Gastroesophageal sphincter (tissue), 3 donors: ENCODE data around the gene LRRFIP2.

Experiments
- EP300 ChIP-seq: sonication (generic); formaldehyde crosslinking; IDR thresholded peaks from one replicate; pipeline ENCODE4 v1.6.1; 2017; ENCODE audit warnings: antibody characterized with exemption, mild to moderate bottlenecking
- POLR2A ChIP-seq, 2 donors: fragments of 450-650 bp; IDR thresholded peaks; one replicate each; pipeline ENCODE4 v1.6.1; 2017; ENCODE audit warnings: antibody characterized with exemption in 2 of 2, mild to moderate bottlenecking in 2 of 2, moderate library complexity in 1 of 2
- POLR2AphosphoS5 ChIP-seq: sonication (generic); formaldehyde crosslinking; IDR thresholded peaks from one replicate; pipeline ENCODE4 v1.6.1; 2017; ENCODE audit warnings: antibody characterized with exemption
- TF ChIP-seq, protein P1 (sequence below), 4 experiments: fragments of 200-600 bp in 2 of 4; fragments of 450-650 bp in 2 of 4; sonication (generic) in 1 of 4; IDR thresholded peaks; one replicate each; pipeline ENCODE4 v1.5.1; 2017 to 2019; ENCODE audit warnings: antibody characterized with exemption in 4 of 4, mild to moderate bottlenecking in 2 of 4, moderate library complexity in 2 of 4

DNA sequence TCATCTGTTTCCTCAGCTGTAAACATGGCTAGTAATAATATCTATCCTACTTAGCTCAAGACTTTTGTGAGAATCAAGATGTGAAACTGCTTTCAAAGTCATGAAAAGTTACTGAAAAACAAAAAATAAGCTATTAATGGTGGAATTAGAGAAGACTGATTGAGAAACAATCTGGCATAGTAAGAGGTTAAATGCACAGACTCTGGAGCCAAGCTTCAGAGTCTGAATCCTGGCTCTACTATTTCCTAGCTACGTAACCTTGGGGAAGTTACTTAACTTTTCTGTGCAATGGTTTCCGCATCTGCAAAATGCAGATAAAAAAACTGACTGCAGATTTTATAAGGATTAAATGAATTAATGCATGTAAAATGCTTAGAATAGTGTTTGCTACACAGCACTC lies 28.8 kb downstream of the LRRFIP2 start:
- TF ChIP-seq, protein P1, sequence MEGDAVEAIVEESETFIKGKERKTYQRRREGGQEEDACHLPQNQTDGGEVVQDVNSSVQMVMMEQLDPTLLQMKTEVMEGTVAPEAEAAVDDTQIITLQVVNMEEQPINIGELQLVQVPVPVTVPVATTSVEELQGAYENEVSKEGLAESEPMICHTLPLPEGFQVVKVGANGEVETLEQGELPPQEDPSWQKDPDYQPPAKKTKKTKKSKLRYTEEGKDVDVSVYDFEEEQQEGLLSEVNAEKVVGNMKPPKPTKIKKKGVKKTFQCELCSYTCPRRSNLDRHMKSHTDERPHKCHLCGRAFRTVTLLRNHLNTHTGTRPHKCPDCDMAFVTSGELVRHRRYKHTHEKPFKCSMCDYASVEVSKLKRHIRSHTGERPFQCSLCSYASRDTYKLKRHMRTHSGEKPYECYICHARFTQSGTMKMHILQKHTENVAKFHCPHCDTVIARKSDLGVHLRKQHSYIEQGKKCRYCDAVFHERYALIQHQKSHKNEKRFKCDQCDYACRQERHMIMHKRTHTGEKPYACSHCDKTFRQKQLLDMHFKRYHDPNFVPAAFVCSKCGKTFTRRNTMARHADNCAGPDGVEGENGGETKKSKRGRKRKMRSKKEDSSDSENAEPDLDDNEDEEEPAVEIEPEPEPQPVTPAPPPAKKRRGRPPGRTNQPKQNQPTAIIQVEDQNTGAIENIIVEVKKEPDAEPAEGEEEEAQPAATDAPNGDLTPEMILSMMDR (IDR thresholded peaks at IDR 0.05), result no peak
- no peak for TF ChIP-seq POLR2AphosphoS5
- no peak for TF ChIP-seq EP300
- no peak for TF ChIP-seq POLR2A (IDR thresholded peaks at IDR 0.05)
